Transverse colon (tissue), 3 donors: ENCODE data around the gene GPR176.

ENCODE experiments used
- CTCF ChIP-seq, 5 experiments: fragments of 200-600 bp in 3 of 5; fragments of 450-650 bp in 2 of 5; sonication (generic) in 3 of 5; IDR thresholded peaks; 1 replicate in 2 of 5; 2 replicates in 3 of 5; pipeline ENCODE4 v1.5.1; 2016 to 2017; ENCODE audit warnings: antibody characterized with exemption in 5 of 5, inconsistent platforms in 3 of 5, mild to moderate bottlenecking in 2 of 5, moderate library complexity in 1 of 5
- EP300 ChIP-seq: sonication (generic); formaldehyde crosslinking; IDR thresholded peaks from one replicate; pipeline ENCODE4 v1.6.1; 2017; ENCODE audit warnings: antibody characterized with exemption, low read depth

- TF ChIP-seq CTCF (IDR thresholded peaks at IDR 0.05) (no peak), EP300 (no peak)
Measured at GRCh38 chr15:39931615-39932014, 11.5 kb upstream of the GPR176 start.
